GM12874 (cell line): ENCODE measurements around the gene PCDHGB2.

ENCODE experiments used
- TF ChIP-seq, protein P1 (sequence below): IDR thresholded peaks from 2 replicates; pipeline ENCODE4 v1.5.1; 2011; ENCODE audit warnings: low read depth, mild to moderate bottlenecking, control low read depth, low read length, moderate library complexity; ENCODE audit not compliant: insufficient read depth

The PCDHGB2 gene

DNA sequence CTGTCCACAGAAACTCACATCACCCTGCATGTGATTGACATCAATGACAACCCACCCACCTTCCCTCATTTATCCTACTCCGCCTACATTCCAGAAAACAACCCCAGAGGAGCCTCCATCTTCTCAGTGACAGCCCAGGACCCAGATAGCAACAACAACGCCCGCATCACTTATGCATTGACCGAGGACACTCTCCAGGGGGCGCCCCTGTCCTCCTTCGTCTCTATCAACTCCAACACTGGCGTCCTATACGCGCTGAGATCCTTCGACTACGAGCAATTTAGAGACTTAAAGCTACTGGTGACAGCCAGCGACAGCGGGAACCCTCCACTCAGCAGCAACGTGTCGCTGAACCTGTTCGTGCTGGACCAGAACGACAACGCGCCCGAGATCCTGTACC, 14.5 kb upstream of the PCDHGB2 start:
- TF ChIP-seq, protein P1, sequence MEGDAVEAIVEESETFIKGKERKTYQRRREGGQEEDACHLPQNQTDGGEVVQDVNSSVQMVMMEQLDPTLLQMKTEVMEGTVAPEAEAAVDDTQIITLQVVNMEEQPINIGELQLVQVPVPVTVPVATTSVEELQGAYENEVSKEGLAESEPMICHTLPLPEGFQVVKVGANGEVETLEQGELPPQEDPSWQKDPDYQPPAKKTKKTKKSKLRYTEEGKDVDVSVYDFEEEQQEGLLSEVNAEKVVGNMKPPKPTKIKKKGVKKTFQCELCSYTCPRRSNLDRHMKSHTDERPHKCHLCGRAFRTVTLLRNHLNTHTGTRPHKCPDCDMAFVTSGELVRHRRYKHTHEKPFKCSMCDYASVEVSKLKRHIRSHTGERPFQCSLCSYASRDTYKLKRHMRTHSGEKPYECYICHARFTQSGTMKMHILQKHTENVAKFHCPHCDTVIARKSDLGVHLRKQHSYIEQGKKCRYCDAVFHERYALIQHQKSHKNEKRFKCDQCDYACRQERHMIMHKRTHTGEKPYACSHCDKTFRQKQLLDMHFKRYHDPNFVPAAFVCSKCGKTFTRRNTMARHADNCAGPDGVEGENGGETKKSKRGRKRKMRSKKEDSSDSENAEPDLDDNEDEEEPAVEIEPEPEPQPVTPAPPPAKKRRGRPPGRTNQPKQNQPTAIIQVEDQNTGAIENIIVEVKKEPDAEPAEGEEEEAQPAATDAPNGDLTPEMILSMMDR: no peak

DNA sequence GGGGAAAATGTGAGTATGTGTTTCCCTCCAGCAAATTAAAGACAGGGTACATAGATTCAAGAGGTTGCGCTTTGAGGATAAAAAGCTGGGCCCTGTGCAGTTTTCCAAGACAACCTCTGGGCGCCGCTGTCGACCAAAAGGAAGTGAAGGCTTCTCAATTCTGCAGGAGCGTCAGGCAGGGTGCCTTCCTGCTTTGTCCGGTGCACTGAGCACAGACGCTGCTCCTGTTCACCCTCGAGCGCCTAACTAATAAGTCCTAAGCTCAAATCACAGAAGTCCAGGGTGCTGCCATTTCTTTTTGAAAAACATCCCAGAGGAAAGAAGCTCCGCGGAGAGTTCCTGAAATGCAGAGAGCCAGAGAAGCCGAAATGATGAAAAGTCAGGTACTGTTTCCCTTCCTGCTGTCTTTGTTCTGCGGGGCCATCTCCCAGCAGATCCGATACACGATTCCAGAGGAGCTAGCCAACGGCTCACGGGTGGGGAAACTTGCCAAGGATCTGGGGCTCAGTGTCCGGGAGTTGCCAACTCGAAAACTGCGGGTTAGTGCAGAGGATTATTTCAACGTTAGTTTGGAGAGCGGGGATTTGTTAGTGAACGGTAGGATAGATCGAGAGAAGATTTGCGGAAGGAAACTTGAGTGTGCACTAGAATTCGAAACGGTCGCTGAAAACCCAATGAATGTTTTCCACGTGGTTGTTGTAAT, 9.7 kb upstream of the PCDHGB2 start, which contains the start of gene PCDHGB1:
Gene PCDHGB1 (plus strand): TSS at position 183 of the 703 bp plus-strand sequence. CDS start 162 bp downstream, at position 345.
- TF ChIP-seq, protein P1: peak; percentile 61

DNA sequence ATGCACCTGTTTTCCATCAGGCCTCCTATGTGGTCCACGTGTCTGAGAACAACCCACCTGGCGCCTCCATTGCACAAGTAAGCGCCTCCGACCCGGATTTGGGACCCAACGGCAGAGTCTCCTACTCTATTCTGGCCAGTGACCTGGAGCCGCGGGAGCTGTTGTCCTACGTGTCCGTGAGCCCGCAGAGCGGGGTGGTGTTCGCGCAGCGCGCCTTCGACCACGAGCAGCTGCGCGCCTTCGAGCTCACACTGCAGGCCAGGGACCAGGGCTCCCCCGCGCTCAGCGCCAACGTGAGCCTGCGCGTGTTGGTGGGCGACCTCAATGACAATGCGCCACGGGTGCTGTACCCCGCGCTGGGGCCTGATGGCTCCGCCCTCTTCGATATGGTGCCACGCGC, 8.2 kb upstream of the PCDHGB2 start:
- TF ChIP-seq, protein P1: no peak

DNA sequence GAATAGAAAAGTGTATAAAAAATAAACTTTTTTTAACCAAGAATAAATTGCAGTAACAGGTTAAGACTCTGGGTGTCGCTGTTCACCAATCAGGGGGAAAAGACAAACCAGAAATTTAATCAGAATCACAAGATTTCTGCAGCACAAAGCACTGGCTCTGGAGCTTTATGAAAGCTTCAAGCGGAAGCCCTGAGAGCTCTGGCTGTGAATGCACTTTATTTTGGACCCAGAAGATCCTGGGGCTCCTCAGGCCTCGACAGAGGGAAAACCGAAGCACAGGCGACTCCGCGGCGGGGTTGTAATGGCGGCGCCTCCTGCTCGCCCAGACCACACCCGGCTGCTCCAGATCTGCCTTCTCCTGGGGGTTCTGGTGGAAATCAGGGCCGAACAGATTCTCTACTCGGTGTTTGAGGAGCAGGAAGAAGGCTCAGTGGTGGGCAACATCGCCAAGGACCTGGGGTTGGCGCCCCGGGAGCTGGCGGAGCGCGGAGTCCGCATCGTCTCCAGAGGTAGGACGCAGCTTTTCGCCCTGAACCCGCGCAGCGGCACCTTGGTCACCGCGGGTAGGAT, 4.8 kb upstream of the PCDHGB2 start, which contains the start of gene PCDHGA4:
Gene PCDHGA4 (plus strand): TSS at position 122 of the 570 bp plus-strand sequence. CDS start 87 bp downstream, at position 209.
- TF ChIP-seq, protein P1: peak; percentile 34

DNA sequence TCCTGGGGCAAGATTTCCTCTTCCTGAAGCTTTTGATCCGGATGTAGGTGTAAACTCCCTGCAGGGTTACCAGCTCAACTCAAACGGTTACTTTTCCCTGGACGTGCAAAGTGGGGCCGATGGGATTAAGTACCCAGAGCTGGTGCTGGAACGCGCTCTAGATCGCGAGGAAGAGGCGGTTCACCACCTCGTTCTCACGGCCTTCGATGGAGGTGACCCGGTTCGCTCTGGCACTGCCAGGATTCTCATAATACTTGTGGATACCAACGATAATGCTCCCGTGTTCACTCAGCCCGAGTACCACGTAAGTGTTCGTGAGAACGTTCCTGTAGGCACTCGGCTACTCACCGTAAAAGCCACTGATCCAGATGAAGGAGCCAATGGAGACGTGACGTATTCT, 4.2 kb upstream of the PCDHGB2 start:
- TF ChIP-seq, protein P1: no peak

DNA sequence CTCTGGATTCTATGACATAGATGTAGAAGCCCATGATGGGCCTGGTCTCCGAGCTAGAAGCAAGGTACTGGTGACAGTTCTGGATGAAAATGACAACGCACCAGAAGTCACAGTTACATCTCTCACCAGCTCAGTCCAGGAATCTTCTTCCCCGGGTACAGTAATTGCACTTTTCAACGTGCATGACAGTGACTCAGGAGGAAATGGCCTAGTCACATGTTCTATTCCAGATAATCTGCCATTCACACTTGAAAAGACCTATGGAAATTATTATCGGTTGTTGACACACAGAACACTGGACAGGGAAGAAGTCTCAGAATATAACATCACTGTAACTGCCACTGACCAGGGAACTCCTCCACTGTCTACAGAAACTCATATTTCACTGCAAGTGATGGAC, 3.7 kb upstream of the PCDHGB2 start:
- TF ChIP-seq, protein P1: no peak

DNA sequence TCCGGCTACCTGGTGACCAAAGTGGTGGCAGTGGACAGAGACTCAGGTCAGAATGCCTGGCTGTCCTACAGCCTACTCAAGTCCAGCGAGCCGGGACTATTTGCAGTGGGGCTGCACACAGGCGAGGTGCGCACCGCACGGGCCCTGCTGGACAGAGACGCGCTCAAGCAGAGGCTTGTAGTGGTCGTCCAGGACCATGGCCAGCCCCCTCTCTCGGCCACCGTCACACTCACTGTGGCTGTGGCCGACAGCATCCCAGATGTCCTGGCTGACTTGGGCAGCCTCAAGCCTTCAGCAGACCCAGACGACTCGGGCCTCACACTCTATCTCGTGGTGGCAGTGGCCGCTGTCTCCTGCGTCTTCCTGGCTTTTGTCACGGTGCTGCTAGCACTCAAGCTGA, 2.8 kb upstream of the PCDHGB2 start:
- TF ChIP-seq, protein P1: no peak
